ENCODE data around the gene SLC44A3. TPM values are rescaled to one million over a fixed set of nuclear protein-coding genes. Genes with fewer than 3 reads are reported as not detected.

The SLC44A3 gene
- total and polyA plus RNA-seq, 2 of the 13 experiments (the other 11 are each of a cell fraction or from before 2014, with no cell fraction given) = 6.8 to 14.1 TPM

DNA sequence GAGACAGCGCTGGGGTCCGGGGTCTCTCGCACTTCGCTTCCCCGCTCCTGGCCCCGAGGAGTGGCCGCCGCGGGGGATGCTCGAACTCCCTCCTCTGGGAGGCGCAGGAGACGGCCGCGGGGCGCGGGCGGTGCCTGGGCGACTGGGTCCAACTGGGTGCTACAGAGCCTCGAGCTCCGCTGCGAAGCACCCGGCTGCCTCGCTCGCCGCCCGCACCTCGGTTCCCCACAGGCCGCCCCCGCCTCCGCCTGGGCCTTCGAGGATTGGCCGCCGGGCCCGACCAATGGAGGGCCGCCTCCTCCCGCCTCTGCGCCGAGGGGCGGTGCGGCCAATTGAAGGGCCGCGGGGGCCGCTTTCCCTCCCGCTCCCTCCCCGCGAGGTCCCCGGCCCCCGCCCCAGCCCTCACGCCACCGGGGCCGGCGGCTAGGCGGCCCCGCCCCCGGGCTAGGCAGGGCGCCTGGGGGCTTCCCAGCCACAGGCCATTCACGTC is 106.8 kb downstream of the SLC44A3 start, which contains the start of gene CNN3 (continued):
- TF ChIP-seq RARA (CRISPR knock-in tag; IDR thresholded peaks at IDR 0.05) (peak; percentile 6; the same call in 1 of the 2 replicates), GABPB1 (CRISPR knock-in tag; IDR thresholded peaks at IDR 0.05) (peak; percentile 55; the same call in 1 of the 2 replicates), MED8 (CRISPR knock-in tag; IDR thresholded peaks at IDR 0.05; ENCODE audit: insufficient replicate concordance) (peak; percentile 48), MTF1 (CRISPR knock-in tag; IDR thresholded peaks at IDR 0.05) (no peak)
- TF ChIP-seq, protein P1, sequence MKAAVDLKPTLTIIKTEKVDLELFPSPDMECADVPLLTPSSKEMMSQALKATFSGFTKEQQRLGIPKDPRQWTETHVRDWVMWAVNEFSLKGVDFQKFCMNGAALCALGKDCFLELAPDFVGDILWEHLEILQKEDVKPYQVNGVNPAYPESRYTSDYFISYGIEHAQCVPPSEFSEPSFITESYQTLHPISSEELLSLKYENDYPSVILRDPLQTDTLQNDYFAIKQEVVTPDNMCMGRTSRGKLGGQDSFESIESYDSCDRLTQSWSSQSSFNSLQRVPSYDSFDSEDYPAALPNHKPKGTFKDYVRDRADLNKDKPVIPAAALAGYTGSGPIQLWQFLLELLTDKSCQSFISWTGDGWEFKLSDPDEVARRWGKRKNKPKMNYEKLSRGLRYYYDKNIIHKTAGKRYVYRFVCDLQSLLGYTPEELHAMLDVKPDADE (CRISPR knock-in tag; IDR thresholded peaks at IDR 0.05) = peak; percentile 7; the same call in 1 of the 2 replicates
- TF ChIP-seq, protein P2, sequence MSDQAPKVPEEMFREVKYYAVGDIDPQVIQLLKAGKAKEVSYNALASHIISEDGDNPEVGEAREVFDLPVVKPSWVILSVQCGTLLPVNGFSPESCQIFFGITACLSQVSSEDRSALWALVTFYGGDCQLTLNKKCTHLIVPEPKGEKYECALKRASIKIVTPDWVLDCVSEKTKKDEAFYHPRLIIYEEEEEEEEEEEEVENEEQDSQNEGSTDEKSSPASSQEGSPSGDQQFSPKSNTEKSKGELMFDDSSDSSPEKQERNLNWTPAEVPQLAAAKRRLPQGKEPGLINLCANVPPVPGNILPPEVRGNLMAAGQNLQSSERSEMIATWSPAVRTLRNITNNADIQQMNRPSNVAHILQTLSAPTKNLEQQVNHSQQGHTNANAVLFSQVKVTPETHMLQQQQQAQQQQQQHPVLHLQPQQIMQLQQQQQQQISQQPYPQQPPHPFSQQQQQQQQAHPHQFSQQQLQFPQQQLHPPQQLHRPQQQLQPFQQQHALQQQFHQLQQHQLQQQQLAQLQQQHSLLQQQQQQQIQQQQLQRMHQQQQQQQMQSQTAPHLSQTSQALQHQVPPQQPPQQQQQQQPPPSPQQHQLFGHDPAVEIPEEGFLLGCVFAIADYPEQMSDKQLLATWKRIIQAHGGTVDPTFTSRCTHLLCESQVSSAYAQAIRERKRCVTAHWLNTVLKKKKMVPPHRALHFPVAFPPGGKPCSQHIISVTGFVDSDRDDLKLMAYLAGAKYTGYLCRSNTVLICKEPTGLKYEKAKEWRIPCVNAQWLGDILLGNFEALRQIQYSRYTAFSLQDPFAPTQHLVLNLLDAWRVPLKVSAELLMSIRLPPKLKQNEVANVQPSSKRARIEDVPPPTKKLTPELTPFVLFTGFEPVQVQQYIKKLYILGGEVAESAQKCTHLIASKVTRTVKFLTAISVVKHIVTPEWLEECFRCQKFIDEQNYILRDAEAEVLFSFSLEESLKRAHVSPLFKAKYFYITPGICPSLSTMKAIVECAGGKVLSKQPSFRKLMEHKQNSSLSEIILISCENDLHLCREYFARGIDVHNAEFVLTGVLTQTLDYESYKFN (CRISPR knock-in tag; conservative IDR thresholded peaks at IDR 0.05) = peak; percentile 54
- TF ChIP-seq, protein P3, sequence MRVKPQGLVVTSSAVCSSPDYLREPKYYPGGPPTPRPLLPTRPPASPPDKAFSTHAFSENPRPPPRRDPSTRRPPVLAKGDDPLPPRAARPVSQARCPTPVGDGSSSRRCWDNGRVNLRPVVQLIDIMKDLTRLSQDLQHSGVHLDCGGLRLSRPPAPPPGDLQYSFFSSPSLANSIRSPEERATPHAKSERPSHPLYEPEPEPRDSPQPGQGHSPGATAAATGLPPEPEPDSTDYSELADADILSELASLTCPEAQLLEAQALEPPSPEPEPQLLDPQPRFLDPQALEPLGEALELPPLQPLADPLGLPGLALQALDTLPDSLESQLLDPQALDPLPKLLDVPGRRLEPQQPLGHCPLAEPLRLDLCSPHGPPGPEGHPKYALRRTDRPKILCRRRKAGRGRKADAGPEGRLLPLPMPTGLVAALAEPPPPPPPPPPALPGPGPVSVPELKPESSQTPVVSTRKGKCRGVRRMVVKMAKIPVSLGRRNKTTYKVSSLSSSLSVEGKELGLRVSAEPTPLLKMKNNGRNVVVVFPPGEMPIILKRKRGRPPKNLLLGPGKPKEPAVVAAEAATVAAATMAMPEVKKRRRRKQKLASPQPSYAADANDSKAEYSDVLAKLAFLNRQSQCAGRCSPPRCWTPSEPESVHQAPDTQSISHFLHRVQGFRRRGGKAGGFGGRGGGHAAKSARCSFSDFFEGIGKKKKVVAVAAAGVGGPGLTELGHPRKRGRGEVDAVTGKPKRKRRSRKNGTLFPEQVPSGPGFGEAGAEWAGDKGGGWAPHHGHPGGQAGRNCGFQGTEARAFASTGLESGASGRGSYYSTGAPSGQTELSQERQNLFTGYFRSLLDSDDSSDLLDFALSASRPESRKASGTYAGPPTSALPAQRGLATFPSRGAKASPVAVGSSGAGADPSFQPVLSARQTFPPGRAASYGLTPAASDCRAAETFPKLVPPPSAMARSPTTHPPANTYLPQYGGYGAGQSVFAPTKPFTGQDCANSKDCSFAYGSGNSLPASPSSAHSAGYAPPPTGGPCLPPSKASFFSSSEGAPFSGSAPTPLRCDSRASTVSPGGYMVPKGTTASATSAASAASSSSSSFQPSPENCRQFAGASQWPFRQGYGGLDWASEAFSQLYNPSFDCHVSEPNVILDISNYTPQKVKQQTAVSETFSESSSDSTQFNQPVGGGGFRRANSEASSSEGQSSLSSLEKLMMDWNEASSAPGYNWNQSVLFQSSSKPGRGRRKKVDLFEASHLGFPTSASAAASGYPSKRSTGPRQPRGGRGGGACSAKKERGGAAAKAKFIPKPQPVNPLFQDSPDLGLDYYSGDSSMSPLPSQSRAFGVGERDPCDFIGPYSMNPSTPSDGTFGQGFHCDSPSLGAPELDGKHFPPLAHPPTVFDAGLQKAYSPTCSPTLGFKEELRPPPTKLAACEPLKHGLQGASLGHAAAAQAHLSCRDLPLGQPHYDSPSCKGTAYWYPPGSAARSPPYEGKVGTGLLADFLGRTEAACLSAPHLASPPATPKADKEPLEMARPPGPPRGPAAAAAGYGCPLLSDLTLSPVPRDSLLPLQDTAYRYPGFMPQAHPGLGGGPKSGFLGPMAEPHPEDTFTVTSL (CRISPR knock-in tag; IDR thresholded peaks at IDR 0.05; ENCODE audit: borderline replicate concordance) = no peak
- TF ChIP-seq, protein P4, sequence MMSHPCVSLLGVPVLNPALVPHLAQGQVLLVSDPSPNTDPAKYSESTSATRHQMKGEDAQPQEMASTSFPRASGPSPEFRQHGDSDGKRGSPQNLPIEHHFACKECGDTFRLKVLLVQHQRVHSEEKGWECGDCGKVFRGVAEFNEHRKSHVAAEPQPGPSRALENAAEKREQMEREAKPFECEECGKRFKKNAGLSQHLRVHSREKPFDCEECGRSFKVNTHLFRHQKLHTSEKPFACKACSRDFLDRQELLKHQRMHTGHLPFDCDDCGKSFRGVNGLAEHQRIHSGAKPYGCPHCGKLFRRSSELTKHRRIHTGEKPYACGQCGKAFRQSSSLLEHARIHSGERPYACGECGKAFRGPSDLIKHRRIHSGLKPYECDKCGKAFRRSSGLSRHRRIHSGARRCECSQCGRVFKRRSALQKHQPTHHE (CRISPR knock-in tag; IDR thresholded peaks at IDR 0.05; ENCODE audit: borderline replicate concordance) = 0 out of 2 replicates have a peak, but pooled peaks have one; percentile 34
- TF ChIP-seq, protein P5, sequence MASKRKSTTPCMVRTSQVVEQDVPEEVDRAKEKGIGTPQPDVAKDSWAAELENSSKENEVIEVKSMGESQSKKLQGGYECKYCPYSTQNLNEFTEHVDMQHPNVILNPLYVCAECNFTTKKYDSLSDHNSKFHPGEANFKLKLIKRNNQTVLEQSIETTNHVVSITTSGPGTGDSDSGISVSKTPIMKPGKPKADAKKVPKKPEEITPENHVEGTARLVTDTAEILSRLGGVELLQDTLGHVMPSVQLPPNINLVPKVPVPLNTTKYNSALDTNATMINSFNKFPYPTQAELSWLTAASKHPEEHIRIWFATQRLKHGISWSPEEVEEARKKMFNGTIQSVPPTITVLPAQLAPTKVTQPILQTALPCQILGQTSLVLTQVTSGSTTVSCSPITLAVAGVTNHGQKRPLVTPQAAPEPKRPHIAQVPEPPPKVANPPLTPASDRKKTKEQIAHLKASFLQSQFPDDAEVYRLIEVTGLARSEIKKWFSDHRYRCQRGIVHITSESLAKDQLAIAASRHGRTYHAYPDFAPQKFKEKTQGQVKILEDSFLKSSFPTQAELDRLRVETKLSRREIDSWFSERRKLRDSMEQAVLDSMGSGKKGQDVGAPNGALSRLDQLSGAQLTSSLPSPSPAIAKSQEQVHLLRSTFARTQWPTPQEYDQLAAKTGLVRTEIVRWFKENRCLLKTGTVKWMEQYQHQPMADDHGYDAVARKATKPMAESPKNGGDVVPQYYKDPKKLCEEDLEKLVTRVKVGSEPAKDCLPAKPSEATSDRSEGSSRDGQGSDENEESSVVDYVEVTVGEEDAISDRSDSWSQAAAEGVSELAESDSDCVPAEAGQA (IDR thresholded peaks at IDR 0.05; ENCODE audit: low read depth) = no peak
- TF ChIP-seq, protein P5 (CRISPR knock-in tag; IDR thresholded peaks at IDR 0.05; ENCODE audit: borderline replicate concordance) = no peak

All from HepG2 (cell line).